ENCODE measurements around the gene DLGAP1.
"Not testable (repeated sequence)": the region's sequence is repeated elsewhere in the genome, so short reads cannot be mapped to it uniquely, and the experiment has no call there.

DLGAP1 gene

DNA sequence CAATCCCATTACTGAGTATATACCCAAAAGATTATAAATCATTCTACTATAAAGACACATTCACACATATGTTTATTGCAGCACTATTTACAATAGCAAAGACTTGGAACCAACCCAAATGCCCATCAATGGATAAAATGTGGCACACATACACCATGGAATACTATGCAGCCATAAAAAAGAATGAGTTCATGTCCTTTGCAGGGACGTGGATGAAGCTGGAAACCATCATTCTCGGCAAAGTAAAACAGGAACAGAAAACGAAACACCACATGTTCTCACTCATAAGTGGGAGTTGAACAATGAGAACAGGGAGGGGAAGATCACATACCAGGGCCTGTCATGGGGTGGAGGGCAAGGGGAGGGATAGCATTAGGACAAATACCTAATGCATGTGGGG lies 167.8 kb downstream of the DLGAP1 start:
- DNase-seq (ENCODE audit: low spot score), result not testable (repeated sequence)

DNA sequence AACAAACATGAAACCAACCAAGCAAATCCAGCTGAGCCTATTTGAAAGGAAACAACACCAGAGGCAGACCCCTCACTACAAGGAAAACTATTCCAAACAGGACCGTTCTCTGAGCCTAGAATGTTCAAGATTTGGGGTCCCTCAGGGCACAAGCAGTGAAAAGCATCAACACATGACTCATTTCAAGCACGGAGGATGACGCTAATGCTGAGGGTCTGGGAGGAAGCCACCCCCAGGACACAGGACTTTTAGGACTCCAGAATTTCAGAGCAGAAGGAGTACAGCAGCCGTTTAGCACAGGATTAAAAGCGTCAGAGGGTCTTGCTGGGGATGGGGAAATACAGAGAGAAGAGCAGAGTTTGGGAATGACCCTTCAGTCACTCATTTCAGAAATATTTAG lies 168.9 kb downstream of the DLGAP1 start:
- no peak for DNase-seq (ENCODE audit: low spot score)

- no peak for DNase-seq (ENCODE audit: low spot score)
Observed at GRCh38 chr18:4285525-4285924, 169.6 kb downstream of the DLGAP1 start.

DNA sequence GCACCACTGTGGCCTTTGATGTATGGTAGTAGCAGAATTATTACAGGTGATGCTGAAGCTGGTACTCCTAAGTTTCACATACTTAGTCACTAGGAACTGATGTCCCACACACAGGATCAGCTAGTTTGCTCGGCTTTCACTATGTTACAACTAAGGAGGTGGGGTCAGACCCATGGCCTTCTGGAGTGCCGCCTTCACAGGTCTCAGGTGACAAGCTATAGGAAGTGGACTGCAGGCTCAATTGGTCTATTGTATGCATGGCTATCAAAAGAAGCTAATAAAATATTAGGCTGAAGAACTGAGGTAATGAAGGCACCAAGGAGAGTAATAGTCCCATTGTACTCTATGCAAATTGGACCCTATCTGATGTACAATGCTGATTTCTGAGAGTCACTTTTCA lies 170.6 kb downstream of the DLGAP1 start:
- DNase-seq (ENCODE audit: low spot score), result no peak

- DNase-seq (ENCODE audit: low spot score), result no peak
Observed at GRCh38 chr18:4283746-4284291, 171.3 kb downstream of the DLGAP1 start.

GRCh38 chr18:4282954-4283353 lies 172.2 kb downstream of the DLGAP1 start:
- DNase-seq (ENCODE audit: low spot score), result no peak

DNA sequence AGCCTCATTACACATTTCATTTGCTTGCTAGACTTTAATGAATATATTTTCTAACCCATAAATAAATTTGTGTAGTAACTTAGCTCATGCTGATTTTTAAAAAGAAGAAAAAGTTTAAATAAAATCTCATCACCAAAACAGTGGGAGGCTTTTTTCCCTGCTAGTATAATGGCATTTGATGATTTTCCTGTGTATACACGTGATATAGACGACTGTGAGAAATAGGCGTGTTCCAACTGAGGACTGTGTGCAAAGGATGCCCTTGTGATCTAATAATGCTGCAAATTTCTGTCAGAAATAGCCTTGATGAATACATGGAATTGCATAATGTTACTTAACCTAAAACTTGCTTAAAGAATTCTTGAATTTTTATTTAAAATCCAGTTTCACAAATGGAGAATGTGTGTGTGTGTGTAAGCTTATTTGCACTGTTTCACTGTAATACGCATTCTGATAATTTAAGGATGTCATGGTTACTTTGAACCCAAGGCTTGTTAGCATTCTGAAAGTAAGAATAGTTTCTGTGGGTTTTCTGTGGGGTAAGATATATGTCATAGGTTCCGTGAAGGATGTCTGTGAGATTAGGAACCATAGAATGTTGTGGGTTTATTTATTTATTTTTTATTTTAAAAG lies 178.0 kb downstream of the DLGAP1 start:
- DNase-seq (ENCODE audit: low spot score), result no peak

- DNase-seq (ENCODE audit: low spot score), result no peak
Observed at GRCh38 chr18:4271952-4272351, 183.2 kb downstream of the DLGAP1 start.

- DNase-seq (ENCODE audit: low spot score), result no peak
Observed at GRCh38 chr18:4270988-4271387, 184.1 kb downstream of the DLGAP1 start.

GRCh38 chr18:4270016-4270415 lies 185.1 kb downstream of the DLGAP1 start:
- DNase-seq (ENCODE audit: low spot score), result no peak

DNA sequence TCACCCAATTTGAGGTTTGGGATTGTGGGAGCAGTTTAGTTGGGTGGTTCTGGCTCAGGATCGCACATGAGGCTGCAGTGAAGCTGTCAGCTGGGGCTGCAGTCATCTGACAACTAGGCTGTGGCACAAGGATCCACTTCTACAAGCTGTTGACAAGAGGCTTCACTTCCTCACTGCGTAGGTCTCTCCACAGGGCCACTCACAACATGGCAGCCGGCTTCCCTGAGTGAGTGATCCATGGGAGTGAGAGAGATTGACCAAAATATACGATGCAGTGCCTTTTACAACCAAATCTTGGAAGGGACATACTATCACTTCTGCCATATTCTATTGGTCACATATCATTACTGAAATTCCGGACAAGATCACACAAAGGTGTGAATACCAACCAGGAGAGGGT lies 187.5 kb downstream of the DLGAP1 start:
- DNase-seq (ENCODE audit: low spot score), result no peak

- no peak for DNase-seq (ENCODE audit: low spot score)
Observed at GRCh38 chr18:4264347-4264791, 190.7 kb downstream of the DLGAP1 start.

- no peak for DNase-seq (ENCODE audit: low spot score)
Observed at GRCh38 chr18:4260107-4260506, 195.0 kb downstream of the DLGAP1 start.

- DNase-seq (ENCODE audit: low spot score), result no peak
Observed at GRCh38 chr18:4256766-4257417, 198.2 kb downstream of the DLGAP1 start.

- DNase-seq (ENCODE audit: low spot score), result no peak
Observed at GRCh38 chr18:4254840-4255239, 200.3 kb downstream of the DLGAP1 start.

DNA sequence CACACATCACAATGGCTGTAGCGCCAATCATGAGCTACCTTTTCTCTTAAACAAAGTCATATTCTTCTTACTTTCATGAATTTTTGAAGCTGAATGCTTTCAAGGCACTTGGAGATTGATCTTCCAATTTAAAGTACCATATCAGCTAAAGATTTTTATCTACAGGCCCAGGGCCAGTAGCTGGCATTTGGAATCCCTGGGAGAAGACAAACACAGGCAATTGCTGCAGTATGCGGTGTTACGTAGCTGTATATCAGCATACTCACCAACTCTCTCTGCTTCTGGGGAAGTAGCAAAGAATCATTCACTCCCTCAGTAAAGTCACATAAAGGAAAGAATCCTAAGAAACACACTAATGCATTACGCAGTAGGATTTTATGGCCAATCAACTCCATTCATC lies 202.3 kb downstream of the DLGAP1 start:
- DNase-seq (ENCODE audit: low spot score), result no peak

GRCh38 chr18:4251873-4252272 lies 203.2 kb downstream of the DLGAP1 start:
- DNase-seq (ENCODE audit: low spot score), result no peak

GRCh38 chr18:4251206-4251605 lies 203.9 kb downstream of the DLGAP1 start:
- DNase-seq (ENCODE audit: low spot score), result no peak

- no peak for DNase-seq (ENCODE audit: low spot score)
Observed at GRCh38 chr18:4250141-4250540, 205.0 kb downstream of the DLGAP1 start.

DNA sequence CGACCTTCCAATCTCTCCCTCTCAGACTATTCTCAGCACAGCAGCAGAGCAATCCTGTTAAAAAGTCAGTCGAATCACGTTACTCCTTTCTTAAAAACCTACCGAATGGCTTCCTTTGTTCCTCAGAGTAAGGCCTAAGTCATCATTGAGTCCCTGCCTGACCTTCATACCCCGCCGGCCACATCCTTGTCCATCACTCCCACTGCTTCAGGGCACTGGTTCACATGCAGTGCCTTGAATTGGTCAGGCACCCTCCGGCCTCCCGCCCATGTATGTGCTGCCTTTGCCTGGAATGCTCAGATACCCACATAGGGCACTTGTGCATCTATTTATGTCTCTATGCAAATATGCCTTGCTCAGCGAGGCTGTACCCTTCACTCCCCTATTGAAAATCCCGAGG lies 206.4 kb downstream of the DLGAP1 start:
- DNase-seq (ENCODE audit: low spot score), result no peak

GRCh38 chr18:4246374-4246773 lies 208.7 kb downstream of the DLGAP1 start:
- no peak for DNase-seq (ENCODE audit: low spot score)

GRCh38 chr18:4245456-4245855 lies 209.7 kb downstream of the DLGAP1 start:
- DNase-seq (ENCODE audit: low spot score), result no peak

GRCh38 chr18:4242431-4243161 lies 212.5 kb downstream of the DLGAP1 start:
- no peak for DNase-seq (ENCODE audit: low spot score)

Measured in AG08395 (cell line).